ENCODE results near the gene DEFB110.

The DEFB110 gene

GRCh38 chr6:49986551-49986950 is 35.2 kb downstream of the DEFB110 start:
- no peaks in the 10 kb centered on the region; the same call in 1 of the 2 replicates for H3K9me2 ChIP-seq (replicated peaks; ENCODE audit: control insufficient read depth, low read length)
- H3F3A ChIP-seq (ENCODE audit: control insufficient read depth, insufficient read depth): no peaks in the 10 kb centered on the region
- no peaks in the 10 kb centered on the region for H3K27me3 ChIP-seq (ENCODE audit: control insufficient read depth, low read length)
- no peaks in the 10 kb centered on the region for H3K79me2 ChIP-seq (ENCODE audit: control insufficient read depth, low read length)
- H3K36me3 ChIP-seq (ENCODE audit: control insufficient read depth, low read length): no peaks in the 10 kb centered on the region
- no peak for TF ChIP-seq CTCF (IDR thresholded peaks at IDR 0.05; ENCODE audit: low read depth, low read length, poor library complexity, severe bottlenecking)
- H3K4me3 ChIP-seq (ENCODE audit: low read length): no peak overlapping the region
- no peak overlapping the region for H3K27ac ChIP-seq (ENCODE audit: low read depth, low read length)
- no peak overlapping the region for H3K4me2 ChIP-seq (ENCODE audit: low read length)
- no peaks in the 10 kb centered on the region for H3K9me3 ChIP-seq (ENCODE audit: control insufficient read depth, insufficient read depth, low read length)
- H4K20me1 ChIP-seq (ENCODE audit: control insufficient read depth, insufficient read depth, low read depth, low read length): no peaks in the 10 kb centered on the region
- H3K4me1 ChIP-seq (ENCODE audit: control insufficient read depth, low read length): no peaks in the 10 kb centered on the region

DNA sequence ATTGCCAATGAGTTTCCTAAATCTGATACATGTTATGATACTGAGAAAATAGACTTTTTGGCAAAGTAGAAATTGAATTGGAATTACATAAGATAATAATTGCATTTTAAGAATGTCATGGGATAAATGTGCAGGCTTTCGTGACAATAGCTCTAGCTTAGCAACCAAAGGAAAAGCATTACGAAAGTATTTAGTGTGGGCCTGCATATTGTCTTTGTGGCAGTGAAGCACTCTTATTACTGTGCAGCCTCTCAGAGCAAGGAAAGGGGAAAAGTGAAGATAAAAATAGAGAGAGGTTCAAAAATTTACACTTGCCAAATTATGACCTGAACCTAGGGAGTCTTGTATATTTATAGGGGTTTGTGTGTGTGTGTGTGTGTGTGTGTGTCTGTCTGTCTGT is 39.7 kb downstream of the DEFB110 start:
- Histone ChIP-seq H3F3A (ENCODE audit: control insufficient read depth, insufficient read depth) (no peaks in the 10 kb centered on the region), H3K9me2 (replicated peaks; ENCODE audit: control insufficient read depth, low read length) (no peaks in the 10 kb centered on the region; the same call in 1 of the 2 replicates), H3K27me3 (ENCODE audit: control insufficient read depth, low read length) (no peaks in the 10 kb centered on the region), H3K9me3 (ENCODE audit: control insufficient read depth, insufficient read depth, low read length) (no peaks in the 10 kb centered on the region), H3K4me3 (ENCODE audit: low read length) (no peak overlapping the region), H4K20me1 (ENCODE audit: control insufficient read depth, insufficient read depth, low read depth, low read length) (no peaks in the 10 kb centered on the region), H3K36me3 (ENCODE audit: control insufficient read depth, low read length) (no peaks in the 10 kb centered on the region), H3K79me2 (ENCODE audit: control insufficient read depth, low read length) (no peaks in the 10 kb centered on the region), H3K4me1 (ENCODE audit: control insufficient read depth, low read length) (no peaks in the 10 kb centered on the region), H3K4me2 (ENCODE audit: low read length) (no peak overlapping the region), H3K27ac (ENCODE audit: low read depth, low read length) (no peak overlapping the region)
- TF ChIP-seq CTCF (IDR thresholded peaks at IDR 0.05; ENCODE audit: low read depth, low read length, poor library complexity, severe bottlenecking): no peak
- no peak for TF ChIP-seq EZH2phosphoT487 (IDR thresholded peaks at IDR 0.05; ENCODE audit: borderline replicate concordance, low read length)

- H4K20me1 ChIP-seq (ENCODE audit: control insufficient read depth, insufficient read depth, low read depth, low read length): no peaks in the 10 kb centered on the region
- no peak overlapping the region for H3K4me3 ChIP-seq (ENCODE audit: low read length)
- no peaks in the 10 kb centered on the region for H3K79me2 ChIP-seq (ENCODE audit: control insufficient read depth, low read length)
- no peak overlapping the region for H3K4me2 ChIP-seq (ENCODE audit: low read length)
- H3K4me1 ChIP-seq (ENCODE audit: control insufficient read depth, low read length): no peaks in the 10 kb centered on the region
- H3K36me3 ChIP-seq (ENCODE audit: control insufficient read depth, low read length): no peaks in the 10 kb centered on the region
- no peaks in the 10 kb centered on the region for H3K27me3 ChIP-seq (ENCODE audit: control insufficient read depth, low read length)
- H3K9me2 ChIP-seq (replicated peaks; ENCODE audit: control insufficient read depth, low read length): no peaks in the 10 kb centered on the region; the same call in 1 of the 2 replicates
- H3K27ac ChIP-seq (ENCODE audit: low read depth, low read length): no peak overlapping the region
- no peak for TF ChIP-seq CTCF (IDR thresholded peaks at IDR 0.05; ENCODE audit: low read depth, low read length, poor library complexity, severe bottlenecking)
- TF ChIP-seq EZH2phosphoT487 (IDR thresholded peaks at IDR 0.05; ENCODE audit: borderline replicate concordance, low read length): no peak
- H3F3A ChIP-seq (ENCODE audit: control insufficient read depth, insufficient read depth): no peaks in the 10 kb centered on the region
- H3K9me3 ChIP-seq (ENCODE audit: control insufficient read depth, insufficient read depth, low read length): no peaks in the 10 kb centered on the region
Observed at GRCh38 chr6:49980898-49981297, 40.9 kb downstream of the DEFB110 start.

DNA sequence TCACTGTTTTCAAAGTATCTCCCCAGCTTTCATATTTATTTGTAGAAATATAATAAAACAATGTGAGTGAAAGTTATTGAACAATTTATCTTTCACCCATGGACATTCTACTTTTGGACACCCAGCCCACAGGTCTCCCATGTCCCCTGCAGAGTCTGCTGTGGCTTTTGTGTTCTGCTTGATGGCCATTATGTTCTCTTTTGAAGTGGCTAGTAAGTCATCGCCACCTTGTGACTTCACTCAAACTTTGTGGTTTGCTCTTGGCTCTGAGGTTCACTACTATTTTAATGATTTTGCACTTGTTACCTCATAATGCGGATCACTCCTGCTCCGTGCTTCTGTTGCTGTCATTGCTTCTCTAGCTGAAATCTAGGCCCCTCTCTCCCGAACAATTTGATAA is 42.2 kb downstream of the DEFB110 start:
- no peak overlapping the region for H3K4me2 ChIP-seq (ENCODE audit: low read length)
- H3K27me3 ChIP-seq (ENCODE audit: control insufficient read depth, low read length): no peaks in the 10 kb centered on the region
- no peaks in the 10 kb centered on the region for H3F3A ChIP-seq (ENCODE audit: control insufficient read depth, insufficient read depth)
- H3K36me3 ChIP-seq (ENCODE audit: control insufficient read depth, low read length): no peaks in the 10 kb centered on the region
- H3K9me3 ChIP-seq (ENCODE audit: control insufficient read depth, insufficient read depth, low read length): no peaks in the 10 kb centered on the region
- no peak for TF ChIP-seq CTCF (IDR thresholded peaks at IDR 0.05; ENCODE audit: low read depth, low read length, poor library complexity, severe bottlenecking)
- no peak for TF ChIP-seq EZH2phosphoT487 (IDR thresholded peaks at IDR 0.05; ENCODE audit: borderline replicate concordance, low read length)
- H3K4me3 ChIP-seq (ENCODE audit: low read length): no peak overlapping the region
- H3K4me1 ChIP-seq (ENCODE audit: control insufficient read depth, low read length): no peaks in the 10 kb centered on the region
- H3K9me2 ChIP-seq (replicated peaks; ENCODE audit: control insufficient read depth, low read length): no peaks in the 10 kb centered on the region; the same call in 1 of the 2 replicates
- H3K79me2 ChIP-seq (ENCODE audit: control insufficient read depth, low read length): no peaks in the 10 kb centered on the region
- no peak overlapping the region for H3K27ac ChIP-seq (ENCODE audit: low read depth, low read length)
- no peaks in the 10 kb centered on the region for H4K20me1 ChIP-seq (ENCODE audit: control insufficient read depth, insufficient read depth, low read depth, low read length)

Data from DOHH2 (cell line).